ENCODE data around the gene DCAF8.

The DCAF8 gene

GRCh38 chr1:160168016-160168415 is 94.3 kb downstream of the DCAF8 start:
- no peak for DNase-seq

- no peak for DNase-seq
Observed at GRCh38 chr1:160167580-160167979, 94.8 kb downstream of the DCAF8 start.

DNA sequence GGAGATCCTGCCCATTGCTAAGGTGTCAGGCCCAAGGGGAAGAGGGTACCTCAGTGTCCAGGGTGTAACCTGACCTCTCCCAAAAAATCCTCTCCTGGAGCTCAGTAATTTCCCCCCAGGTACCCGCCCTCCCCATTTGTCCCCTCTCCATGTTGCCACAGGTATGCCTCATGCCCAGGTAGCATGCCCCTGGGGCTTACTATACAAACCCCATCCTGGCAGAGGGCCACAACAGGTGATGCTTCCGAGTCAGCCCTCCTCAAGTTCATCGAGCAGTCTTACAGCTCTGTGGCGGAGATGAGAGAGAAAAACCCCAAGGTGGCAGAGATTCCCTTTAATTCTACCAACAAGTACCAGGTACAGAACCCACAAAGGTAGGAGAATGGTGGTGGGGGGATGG is 95.3 kb downstream of the DCAF8 start:
- DNase-seq, result no peak

- no peak for DNase-seq
Observed at GRCh38 chr1:160166166-160166868, 96.0 kb downstream of the DCAF8 start.
